ENCODE data around the gene USP44.

- no peak for TF ChIP-seq SMC3 (IDR thresholded peaks at IDR 0.05; ENCODE audit: low read depth, low read length)
- TF ChIP-seq MAFK (IDR thresholded peaks at IDR 0.05; ENCODE audit: low read depth, low read length) = no peak
- no peak for TF ChIP-seq CTCF (conservative IDR thresholded peaks at IDR 0.05; ENCODE audit: low read depth, low read length)
- TF ChIP-seq POLR2A (IDR thresholded peaks at IDR 0.05; ENCODE audit: low read depth, low read length) = no peak
- TF ChIP-seq MXI1 (IDR thresholded peaks at IDR 0.05; ENCODE audit: borderline replicate concordance, low read depth, low read length) = no peak
- no peak for TF ChIP-seq RAD21 (IDR thresholded peaks at IDR 0.05; ENCODE audit: low read length)
- TF ChIP-seq RFX5 (IDR thresholded peaks at IDR 0.05; ENCODE audit: low read depth, low read length) = no peak
- no peak for TF ChIP-seq USF2 (IDR thresholded peaks at IDR 0.05; ENCODE audit: low read depth, low read length)
Observed at GRCh38 chr12:95499772-95500171, 51.5 kb downstream of the USP44 start.

Data from IMR-90 (cell line).